HTR-8/SVneo (cell line): Measurements from ENCODE around the gene ADM2.

Experiments used
- DNase-seq: peaks from one replicate; pipeline ENCODE4 v3.0.0; 2011; ENCODE audit warnings: low spot score, mixed read lengths; ENCODE audit not compliant: insufficient read length
- FAIRE-seq: peaks from 2 replicates; lab custom pipeline; 2011; peaks lifted over from hg19 to GRCh38; lab: Jason Lieb, UNC

ADM2 gene

GRCh38 chr22:50522806-50523438, 41.6 kb downstream of the ADM2 start:
- DNase-seq: no peak
- FAIRE-seq: no peak

DNA sequence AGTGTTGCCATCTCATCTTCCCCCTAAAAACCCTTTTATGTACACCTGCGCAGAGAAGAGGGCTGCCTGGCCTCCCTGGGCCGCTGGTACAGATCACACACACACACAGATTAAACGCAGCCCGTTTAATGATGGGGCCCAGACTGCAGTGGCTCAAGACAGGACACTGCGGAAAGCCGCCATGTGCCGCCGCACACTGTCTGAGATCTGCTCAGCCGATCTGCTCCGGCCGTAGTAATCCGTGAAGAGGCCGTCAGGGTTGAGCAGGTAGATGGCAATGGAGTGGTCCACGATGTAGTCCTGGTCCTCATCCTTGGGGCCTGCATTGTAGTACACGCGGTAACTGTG, 42.1 kb downstream of the ADM2 start:
- DNase-seq (no peak), FAIRE-seq (no peak)

- DNase-seq (no peak), FAIRE-seq (no peak)
Measured at GRCh38 chr22:50523806-50524675, 42.7 kb downstream of the ADM2 start.

GRCh38 chr22:50524676-50525103, 43.3 kb downstream of the ADM2 start:
- no peak for DNase-seq
- no peak for FAIRE-seq

DNA sequence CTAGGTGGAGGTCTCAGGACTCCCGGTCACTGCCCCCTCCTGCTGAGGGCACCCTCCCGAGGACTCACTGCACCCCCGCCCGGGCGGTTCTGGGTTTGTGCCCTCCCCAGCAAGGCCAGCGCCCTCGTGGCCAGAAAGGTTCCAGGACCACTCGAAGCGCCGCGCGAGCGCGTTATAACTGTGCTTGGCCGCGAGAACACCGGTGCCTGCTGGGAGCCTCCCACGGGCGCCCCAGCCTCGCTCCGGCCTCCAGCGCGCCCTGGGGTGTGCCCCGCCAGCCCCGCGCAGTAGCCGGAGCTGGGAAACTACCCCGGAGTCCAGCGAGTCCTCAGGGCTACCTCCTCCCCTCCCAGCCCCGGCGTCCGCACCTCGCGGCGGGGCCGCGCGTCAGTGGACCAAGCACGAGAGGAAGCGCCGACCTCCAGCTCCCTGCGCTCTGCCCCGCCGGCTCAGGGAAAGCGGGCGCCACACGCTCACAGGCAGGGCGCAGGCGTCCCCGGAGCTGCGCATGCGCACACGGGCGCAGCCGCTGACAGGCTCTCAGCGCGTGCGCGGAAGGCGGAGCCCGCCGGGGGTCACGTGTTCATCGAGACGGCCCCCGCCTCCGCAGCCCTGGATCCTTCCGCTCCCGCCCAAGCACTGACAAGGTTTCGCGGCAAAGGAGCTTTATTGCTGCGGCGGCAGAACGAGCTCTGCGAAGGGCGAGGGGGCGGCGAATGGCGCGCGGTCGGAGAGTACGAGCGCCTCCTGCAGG, 43.9 kb downstream of the ADM2 start, which contains the start of gene SCO2:
TSS of gene SCO2 (minus strand) at position 495 of the 754 bp plus-strand sequence. CDS start 1,187 bp downstream, outside the sequence.
- peak; percentile 96 for DNase-seq
- peak; percentile 87 for FAIRE-seq

- FAIRE-seq (no peak), DNase-seq (no peak)
Measured at GRCh38 chr22:50525858-50526107, 44.4 kb downstream of the ADM2 start.

DNA sequence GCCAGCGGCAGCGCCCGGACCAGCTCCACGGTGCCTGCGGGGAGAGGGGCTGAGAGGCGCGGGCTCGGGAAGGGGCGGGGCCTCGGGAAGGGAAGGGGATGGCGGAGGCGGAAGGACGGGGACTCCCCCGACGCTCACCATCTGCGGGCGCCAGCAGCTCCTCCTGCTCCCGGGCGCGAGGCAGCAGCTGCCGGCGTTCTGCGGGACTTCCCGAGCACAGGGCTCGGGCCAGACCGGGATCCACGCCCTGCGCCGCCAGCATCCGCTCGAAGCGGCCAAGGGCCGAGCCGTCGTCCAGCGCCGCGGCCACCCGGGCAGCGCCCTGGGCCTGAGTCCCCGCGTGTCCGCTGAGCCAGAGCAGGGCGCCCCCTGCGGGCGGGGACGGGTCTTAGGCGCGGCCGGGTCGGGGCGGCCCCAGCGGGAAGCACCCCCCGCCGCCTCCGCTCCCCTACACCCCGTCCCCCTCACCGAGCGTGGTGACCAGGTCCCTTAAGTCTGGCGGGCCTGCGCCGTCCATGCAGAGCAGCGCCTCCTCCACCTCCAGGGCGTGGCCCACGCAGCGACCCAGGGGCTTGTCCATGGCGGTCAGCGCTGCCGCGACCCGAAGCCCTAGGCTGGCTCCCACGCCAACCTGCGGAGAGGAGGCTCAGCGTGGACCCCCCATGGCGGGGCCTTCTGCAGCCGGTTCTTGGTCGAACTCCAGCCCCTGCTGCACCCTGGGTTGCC, 44.9 kb downstream of the ADM2 start:
- DNase-seq (peak; percentile 51), FAIRE-seq (no peak)

DNA sequence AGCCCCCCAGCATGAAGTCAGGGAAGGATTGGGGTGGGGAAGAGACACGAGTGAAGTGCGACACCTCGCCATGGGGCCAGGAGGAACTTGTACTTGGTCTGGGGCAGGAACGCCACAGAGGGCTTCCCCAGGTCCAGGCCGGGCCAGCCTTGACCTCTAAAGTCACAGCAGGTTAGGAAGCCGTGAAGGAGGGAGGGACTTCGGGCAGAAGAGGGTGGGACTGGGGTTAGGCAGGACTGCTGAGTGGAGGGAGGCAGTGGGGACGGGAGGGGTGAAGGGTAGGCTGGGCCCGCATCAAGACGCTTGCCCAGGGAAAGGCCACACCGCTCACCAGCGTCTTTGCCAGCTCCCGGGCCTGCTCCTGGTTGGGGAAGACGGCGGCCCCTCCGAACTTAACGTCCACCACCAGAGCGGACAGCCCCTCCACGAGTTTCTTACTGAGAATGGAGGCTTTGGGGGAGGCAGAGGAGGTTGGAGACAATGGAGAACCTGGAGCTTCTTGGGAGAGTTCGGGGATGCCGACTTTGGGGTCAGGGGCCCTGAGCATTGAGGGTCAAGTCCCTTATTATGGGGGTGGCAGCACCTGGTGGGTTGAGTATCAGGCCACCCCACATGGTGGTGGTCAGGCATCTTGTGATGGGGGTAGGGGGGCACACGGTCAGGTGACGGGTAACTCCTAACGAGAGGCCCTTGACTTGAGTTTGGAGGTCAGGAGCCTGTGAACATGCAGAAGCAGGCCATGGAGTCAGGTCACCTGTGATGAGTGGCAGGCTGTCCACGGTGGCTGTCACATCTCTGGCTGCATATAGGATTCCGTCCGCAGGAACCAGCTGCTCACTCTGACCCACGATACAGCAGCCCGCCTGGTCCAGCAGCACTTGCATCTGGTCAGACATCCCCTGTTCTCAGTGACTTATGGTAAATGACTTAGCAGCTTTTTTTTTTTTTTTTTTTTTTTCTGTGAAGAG, 45.8 kb downstream of the ADM2 start:
- no peak for DNase-seq

GRCh38 chr22:50527921-50528681, 46.8 kb downstream of the ADM2 start:
- no peak for FAIRE-seq

More for the DNA sequence above, 45.8 kb downstream of the ADM2 start:
- FAIRE-seq: no peak

DNA sequence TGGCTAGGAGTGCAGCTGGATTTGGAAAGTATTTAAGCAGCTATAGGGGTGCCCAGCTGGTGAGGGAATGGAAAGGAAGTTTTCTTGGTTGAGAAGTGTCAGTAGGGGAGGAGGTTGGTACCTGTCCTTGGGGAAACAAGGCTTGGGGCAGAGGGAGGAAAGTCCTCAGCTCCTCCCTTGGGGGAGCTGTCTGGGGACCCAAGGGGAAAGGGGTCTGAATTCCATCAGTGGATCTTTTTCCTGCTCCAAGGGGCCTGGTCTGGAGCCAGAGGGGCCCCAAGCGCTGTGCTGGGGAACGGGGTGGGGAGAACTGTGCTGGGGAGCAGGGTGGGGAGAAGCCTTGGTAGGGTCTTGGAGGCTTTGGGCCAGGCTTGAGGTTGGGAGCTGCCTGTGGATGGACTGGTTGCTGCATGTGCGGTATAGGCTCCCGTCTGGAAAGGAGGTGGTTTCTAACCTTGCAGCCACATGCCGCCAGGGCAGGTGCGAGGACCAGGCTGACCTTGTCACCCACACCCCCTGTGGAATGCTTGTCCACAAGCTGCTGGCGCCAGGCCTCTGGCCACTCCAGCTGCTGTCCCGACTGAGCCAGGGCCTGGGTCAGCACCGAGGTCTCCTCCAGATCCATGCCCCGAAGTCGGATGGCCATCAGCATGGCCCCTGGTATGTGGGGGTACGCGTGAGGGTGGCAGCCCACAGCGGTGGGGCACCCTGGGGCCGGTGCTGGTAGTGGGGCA, 47.5 kb downstream of the ADM2 start:
- FAIRE-seq: no peak

More at GRCh38 chr22:50527921-50528681, 46.8 kb downstream of the ADM2 start:
- DNase-seq: no peak

DNA sequence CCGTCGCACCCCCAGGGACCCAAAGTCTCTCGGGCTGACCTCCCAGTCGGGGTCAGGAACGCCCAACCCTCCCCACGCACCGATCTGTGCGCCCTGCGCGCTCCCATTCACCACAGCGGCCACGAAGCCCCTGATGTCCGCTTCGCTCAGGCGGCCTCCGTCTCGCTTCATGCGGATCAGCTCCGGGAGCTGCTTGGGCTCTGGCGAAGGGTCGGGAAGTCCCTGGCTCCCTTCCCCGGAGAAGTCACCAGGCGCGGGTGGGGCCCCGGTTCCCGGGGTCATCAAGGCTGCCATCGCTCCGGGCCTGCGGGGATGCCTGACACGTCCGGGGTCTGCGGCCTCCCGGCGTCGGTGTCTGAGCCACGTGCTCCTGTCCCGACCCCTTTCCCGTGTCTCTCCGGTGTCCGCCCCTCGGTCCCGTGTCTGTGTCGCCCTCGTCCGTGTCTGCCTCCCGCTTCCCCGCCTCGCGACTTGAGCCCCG, 48.1 kb downstream of the ADM2 start:
- DNase-seq (no peak), FAIRE-seq (no peak)

More for the DNA sequence above, 47.5 kb downstream of the ADM2 start:
- DNase-seq: no peak

- no peak for FAIRE-seq
- no peak for DNase-seq
Measured at GRCh38 chr22:50529897-50530579, 48.7 kb downstream of the ADM2 start, which contains the start of gene TYMP. Gene TYMP, minus strand, starts transcription at chr22:50530012. Its CDS starts 303 bp downstream, at chr22:50529709.

DNA sequence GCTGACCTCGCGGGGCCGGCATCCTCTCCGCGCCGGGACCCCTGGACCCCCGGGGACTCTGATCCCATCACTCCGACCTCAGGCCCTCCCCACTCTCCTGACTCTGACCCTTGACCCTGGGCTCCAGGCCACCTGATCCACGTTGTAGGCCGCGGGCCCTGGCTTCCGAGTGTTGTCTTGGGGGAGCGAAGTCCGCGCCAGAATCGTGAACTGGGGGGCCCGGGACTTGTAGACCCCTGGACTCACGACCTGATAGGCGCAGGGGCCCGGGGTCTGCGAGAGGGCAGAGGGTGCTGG, 49.2 kb downstream of the ADM2 start:
- no peak for DNase-seq
- no peak for FAIRE-seq

DNA sequence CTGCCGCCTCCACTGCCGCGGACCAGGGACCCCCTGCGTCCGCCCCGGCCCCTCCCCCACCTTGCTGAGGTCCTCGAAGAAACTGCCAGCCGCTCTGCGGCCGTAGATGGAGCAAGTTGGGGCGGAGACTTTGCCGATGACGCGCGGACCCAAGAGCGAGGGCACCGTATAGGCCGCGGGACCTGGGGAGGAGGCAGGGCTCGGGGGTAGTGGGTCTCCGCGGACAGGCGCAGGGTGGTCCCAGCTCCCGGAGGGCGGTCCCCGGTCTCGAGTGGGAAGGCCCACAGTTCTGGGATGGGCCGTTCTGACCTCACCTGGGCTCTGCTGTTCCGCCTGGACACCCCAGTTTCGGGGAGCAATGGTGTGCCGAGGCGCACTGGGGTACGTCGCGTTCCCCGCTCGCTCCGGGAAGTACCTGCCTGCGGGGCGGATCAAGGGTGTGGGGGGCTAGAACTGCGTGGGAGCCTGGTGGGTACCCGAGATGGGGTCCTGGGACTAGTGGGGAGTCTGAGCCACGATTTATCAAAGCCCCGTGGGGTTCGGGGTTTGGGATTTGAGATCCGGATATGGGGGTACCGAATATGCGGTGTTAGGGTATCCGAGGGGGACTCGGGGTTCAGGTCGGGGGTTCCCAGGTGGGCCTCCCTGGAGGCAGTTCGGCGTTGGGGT, 49.7 kb downstream of the ADM2 start:
- DNase-seq (no peak), FAIRE-seq (no peak)

DNA sequence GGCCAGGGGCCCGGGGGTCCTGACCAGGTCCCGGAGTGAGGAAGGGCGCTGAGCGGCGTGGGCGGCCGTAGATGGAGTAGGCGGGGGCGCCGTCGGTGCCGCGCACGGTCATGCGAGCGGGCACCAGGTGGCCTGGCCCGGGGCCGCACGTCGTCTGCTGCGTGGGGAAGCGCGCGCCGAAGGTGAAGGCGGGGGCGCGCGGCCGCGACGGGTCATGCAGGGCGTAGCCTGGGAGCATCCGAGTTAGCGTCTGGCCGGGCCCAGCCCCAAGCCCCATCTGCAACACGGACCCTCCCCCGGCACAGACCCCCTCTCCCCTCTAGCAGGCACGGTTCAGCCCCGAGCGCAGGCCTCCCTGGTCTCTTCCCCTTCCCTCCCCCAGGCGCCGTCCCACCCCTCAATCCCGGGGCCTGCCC, 50.2 kb downstream of the ADM2 start:
- DNase-seq (no peak), FAIRE-seq (no peak)

- no peak for DNase-seq
- no peak for FAIRE-seq
Measured at GRCh38 chr22:50531962-50532674, 50.8 kb downstream of the ADM2 start.
